HG02571 (cell line): Measurements from ENCODE around the gene SPN.
"Not testable (repeated sequence)": the region's sequence is repeated elsewhere in the genome, so short reads cannot be mapped to it uniquely, and the experiment has no call there.

Source experiments
- ATAC-seq: cut with Tn5 transposase; IDR thresholded peaks from one replicate; pipeline ENCODE4 v1.9.1; 2021; ENCODE audit warnings: mild to moderate bottlenecking, moderate library complexity; ENCODE audit not compliant: unreplicated experiment

SPN gene

GRCh38 chr16:29645694-29646187 lies 17.3 kb upstream of the SPN start:
- ATAC-seq, result no peak

GRCh38 chr16:29646947-29647346 lies 16.1 kb upstream of the SPN start:
- ATAC-seq, result no peak

GRCh38 chr16:29649588-29650494 lies 13.2 kb upstream of the SPN start:
- no peak for ATAC-seq

- ATAC-seq, result no peak
These were observed 12.3 kb upstream of the SPN start for GRCh38 chr16:29650771-29651170.

GRCh38 chr16:29651774-29652349 lies 11.2 kb upstream of the SPN start:
- ATAC-seq, result no peak

GRCh38 chr16:29653471-29653870 lies 9.6 kb upstream of the SPN start:
- ATAC-seq, result no peak

- not testable (repeated sequence) for ATAC-seq
These were observed 9.2 kb upstream of the SPN start for GRCh38 chr16:29653890-29654289.

- no peak for ATAC-seq
These were observed 6.1 kb upstream of the SPN start for GRCh38 chr16:29656688-29657523.

- no peak for ATAC-seq
These were observed 4.3 kb upstream of the SPN start for GRCh38 chr16:29658705-29659104.

- ATAC-seq, result no peak
These were observed 883 bp upstream of the SPN start for GRCh38 chr16:29662000-29662728.

GRCh38 chr16:29662729-29663015 lies 375 bp upstream of the SPN start:
- no peak for ATAC-seq

- ATAC-seq, result no peak
These were observed 702 bp downstream of the SPN start for GRCh38 chr16:29663807-29664090.

GRCh38 chr16:29664091-29664921 lies 1.3 kb downstream of the SPN start:
- no peak for ATAC-seq

GRCh38 chr16:29665294-29666077 lies 2.4 kb downstream of the SPN start:
- ATAC-seq, result no peak

- ATAC-seq, result not testable (repeated sequence)
These were observed 4.2 kb downstream of the SPN start for GRCh38 chr16:29667322-29667610.

- no peak for ATAC-seq
These were observed 4.7 kb downstream of the SPN start for GRCh38 chr16:29667755-29668154.

GRCh38 chr16:29668267-29668666 lies 5.2 kb downstream of the SPN start:
- no peak for ATAC-seq

GRCh38 chr16:29673501-29673900 lies 10.5 kb downstream of the SPN start:
- no peak for ATAC-seq

GRCh38 chr16:29674188-29674587 lies 11.1 kb downstream of the SPN start:
- ATAC-seq, result no peak
